ENCODE data around the gene OSBPL6. TPM values are rescaled to one million over a fixed set of nuclear protein-coding genes. Genes with fewer than 3 reads are reported as not detected.

OSBPL6 gene
- total and polyA plus RNA-seq, 10 of the 15 experiments (the other 5 are each of a cell fraction or from before 2014, with no cell fraction given): 0.01 to 0.08 (median 0.03) TPM; not detected in 5

DNA sequence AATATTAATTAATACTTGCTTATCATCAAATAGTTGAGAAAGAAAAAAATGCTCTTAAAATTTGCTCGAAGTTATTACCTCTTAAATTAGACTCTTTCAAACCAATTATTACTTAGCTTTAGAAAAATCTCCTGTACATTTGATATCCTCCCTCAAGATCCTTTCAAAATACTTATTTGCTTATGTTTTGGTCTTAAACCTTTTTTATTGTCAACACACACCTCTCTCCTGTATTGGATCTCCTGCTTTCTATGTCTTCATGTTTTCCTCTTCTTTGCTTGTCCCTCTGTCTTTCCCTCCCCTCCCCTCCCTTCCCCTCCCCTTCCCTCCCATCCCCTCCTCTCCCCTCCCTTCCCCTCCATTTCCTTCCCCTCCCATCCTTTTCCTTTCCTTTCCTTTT, 14.0 kb downstream of the OSBPL6 start:
- Histone ChIP-seq H3K9me3 (replicated peaks; ENCODE audit: control insufficient read depth, insufficient read depth, low read length) (no peaks in the 10 kb centered on the region), H4K20me1 (ENCODE audit: control insufficient read depth, insufficient read depth) (no peaks in the 10 kb centered on the region), H3K4me2 (ENCODE audit: control insufficient read depth, insufficient read depth) (no peak overlapping the region), H3K4me1 (ENCODE audit: control insufficient read depth, insufficient read depth, low read length) (no peaks in the 10 kb centered on the region), H3K4me3 (no peak overlapping the region), H2AFZ (ENCODE audit: control insufficient read depth, low read depth, low read length) (no peak overlapping the region), H3K9ac (ENCODE audit: control insufficient read depth, insufficient read depth, low read length) (no peak overlapping the region), H3K79me2 (ENCODE audit: control insufficient read depth, insufficient read depth, low read length) (no peaks in the 10 kb centered on the region), H3K36me3 (ENCODE audit: control insufficient read depth in 2 of 2, insufficient read depth in 2 of 2, low read length in 1 of 2) (no peaks in the 10 kb centered on the region), H3K27me3 (replicated peaks in 1 of 2; ENCODE audit: control insufficient read depth in 2 of 2, insufficient read depth in 2 of 2, low read length in 1 of 2) (no peaks in the 10 kb centered on the region), H3K27ac (ENCODE audit: control insufficient read depth, insufficient read depth) (no peak overlapping the region)
- BruUV-seq (replicated peaks): no TSS peak
- in situ Hi-C loops (cut with MboI) (no loop called here), intact Hi-C loops (cut with micrococcal nuclease; ENCODE audit: unreplicated experiment) (no loop called here)
- FAIRE-seq (no peak), ATAC-seq (no peak), DNase-seq (ENCODE audit: low read depth, low spot score) (no peak)
- RAD21 ChIA-PET (ENCODE audit: unreplicated experiment): no interaction called here
- CTCF ChIA-PET: interaction anchor here (0.6 kb wide), 1 partner anchor 260 kb away, joined by 3 read pairs; no protein-coding TSS in a partner anchor
- no peak for TF ChIP-seq BMI1 (IDR thresholded peaks at IDR 0.05; ENCODE audit: borderline replicate concordance)
- TF ChIP-seq, protein P1, sequence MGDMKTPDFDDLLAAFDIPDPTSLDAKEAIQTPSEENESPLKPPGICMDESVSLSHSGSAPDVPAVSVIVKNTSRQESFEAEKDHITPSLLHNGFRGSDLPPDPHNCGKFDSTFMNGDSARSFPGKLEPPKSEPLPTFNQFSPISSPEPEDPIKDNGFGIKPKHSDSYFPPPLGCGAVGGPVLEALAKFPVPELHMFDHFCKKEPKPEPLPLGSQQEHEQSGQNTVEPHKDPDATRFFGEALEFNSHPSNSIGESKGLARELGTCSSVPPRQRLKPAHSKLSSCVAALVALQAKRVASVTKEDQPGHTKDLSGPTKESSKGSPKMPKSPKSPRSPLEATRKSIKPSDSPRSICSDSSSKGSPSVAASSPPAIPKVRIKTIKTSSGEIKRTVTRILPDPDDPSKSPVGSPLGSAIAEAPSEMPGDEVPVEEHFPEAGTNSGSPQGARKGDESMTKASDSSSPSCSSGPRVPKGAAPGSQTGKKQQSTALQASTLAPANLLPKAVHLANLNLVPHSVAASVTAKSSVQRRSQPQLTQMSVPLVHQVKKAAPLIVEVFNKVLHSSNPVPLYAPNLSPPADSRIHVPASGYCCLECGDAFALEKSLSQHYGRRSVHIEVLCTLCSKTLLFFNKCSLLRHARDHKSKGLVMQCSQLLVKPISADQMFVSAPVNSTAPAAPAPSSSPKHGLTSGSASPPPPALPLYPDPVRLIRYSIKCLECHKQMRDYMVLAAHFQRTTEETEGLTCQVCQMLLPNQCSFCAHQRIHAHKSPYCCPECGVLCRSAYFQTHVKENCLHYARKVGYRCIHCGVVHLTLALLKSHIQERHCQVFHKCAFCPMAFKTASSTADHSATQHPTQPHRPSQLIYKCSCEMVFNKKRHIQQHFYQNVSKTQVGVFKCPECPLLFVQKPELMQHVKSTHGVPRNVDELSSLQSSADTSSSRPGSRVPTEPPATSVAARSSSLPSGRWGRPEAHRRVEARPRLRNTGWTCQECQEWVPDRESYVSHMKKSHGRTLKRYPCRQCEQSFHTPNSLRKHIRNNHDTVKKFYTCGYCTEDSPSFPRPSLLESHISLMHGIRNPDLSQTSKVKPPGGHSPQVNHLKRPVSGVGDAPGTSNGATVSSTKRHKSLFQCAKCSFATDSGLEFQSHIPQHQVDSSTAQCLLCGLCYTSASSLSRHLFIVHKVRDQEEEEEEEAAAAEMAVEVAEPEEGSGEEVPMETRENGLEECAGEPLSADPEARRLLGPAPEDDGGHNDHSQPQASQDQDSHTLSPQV (IDR thresholded peaks at IDR 0.05): no peak
- TF ChIP-seq CBX5 (IDR thresholded peaks at IDR 0.05; ENCODE audit: low read depth): no peak
- TF ChIP-seq TBL1XR1 (IDR thresholded peaks at IDR 0.05; ENCODE audit: low read depth, low read length): no peak
- no peak for TF ChIP-seq STAT1 (conservative IDR thresholded peaks at IDR 0.05)
- TF ChIP-seq BHLHE40 (IDR thresholded peaks at IDR 0.05; ENCODE audit: borderline replicate concordance in 1 of 2, low read depth in 2 of 2, low read length in 1 of 2): no peak
- TF ChIP-seq LARP7 (IDR thresholded peaks at IDR 0.05): no peak
- 0% methylated on average over 1 of the region's 1 CpG for WGBS (ENCODE audit: insufficient coverage, insufficient replicate concordance, low lambda C conversion rate, missing lambda C conversion rate)
- SMC1A ChIA-PET (ENCODE audit: uncharacterized antibody, unreplicated experiment): interaction anchor here (0.7 kb wide), 2 partner anchors 24 to 150 kb away, joined by 3 to 4 read pairs; no protein-coding TSS in a partner anchor
- POLR2A ChIA-PET: no interaction called here
